Vagina (tissue), 2 donors: ENCODE results near the gene LRRC72. TPM values are rescaled to one million over a fixed set of nuclear protein-coding genes. Genes with fewer than 3 reads are reported as not detected.

Experiments
- DNase-seq, 2 donors: peaks; one replicate each; pipeline ENCODE4 v3.0.0-alpha.2; 2017; ENCODE audit errors: extremely low spot score in 2 of 2
- H3K27ac ChIP-seq: fragments of 200-600 bp; sonication (generic); one replicate; pipeline ENCODE4 v1.5.1; 2019
- H3K27me3 ChIP-seq: fragments of 200-600 bp; sonication (generic); one replicate; pipeline ENCODE4 v1.5.1; 2019
- H3K36me3 ChIP-seq, 2 donors: fragments of 200-600 bp; sonication (generic); one replicate each; pipeline ENCODE4 v1.5.1; 2017 to 2019
- H3K4me1 ChIP-seq: fragments of 200-600 bp; sonication (generic); one replicate; pipeline ENCODE4 v1.5.1; 2019
- H3K4me3 ChIP-seq, 2 donors: fragments of 200-600 bp; sonication (generic); 1 replicate in 1 of 2; 2 replicates in 1 of 2; pipeline ENCODE4 v1.5.1; 2016 to 2019
- H3K9me3 ChIP-seq: fragments of 200-600 bp; sonication (generic); one replicate; pipeline ENCODE4 v1.5.1; 2019
- CTCF ChIP-seq, 3 experiments: fragments of 450-650 bp in 2 of 3; fragments of 200-600 bp in 1 of 3; sonication (generic) in 1 of 3; IDR thresholded peaks; one replicate each; pipeline ENCODE4 v1.5.1; 2017 to 2019; ENCODE audit warnings: antibody characterized with exemption in 3 of 3, mild to moderate bottlenecking in 2 of 3, moderate library complexity in 2 of 3
- POLR2A ChIP-seq, 2 donors: fragments of 450-650 bp; IDR thresholded peaks; one replicate each; pipeline ENCODE4 v1.6.1; 2017; ENCODE audit warnings: antibody characterized with exemption in 2 of 2, mild to moderate bottlenecking in 2 of 2, moderate library complexity in 2 of 2
- POLR2AphosphoS5 ChIP-seq, 2 donors: sonication (generic); formaldehyde crosslinking; IDR thresholded peaks; one replicate each; pipeline ENCODE4 v1.9.0; 2017; ENCODE audit warnings: antibody characterized with exemption in 2 of 2, mild to moderate bottlenecking in 2 of 2, low read depth in 1 of 2; ENCODE audit not compliant: insufficient read depth in 1 of 2
- intact Hi-C: fragments of 100-400 bp; cut with DNase I; formaldehyde crosslinking; loops from one replicate; pipeline ENCODE4 v1.15.1; 2023
- total RNA-seq: library from RNA; depleted of rRNA; stranded (reverse); fragments of >200 nt; gene quantifications from one replicate; pipeline ENCODE4 v1.2.3, GENCODE V29; 2016

LRRC72 gene
- total RNA-seq, 1 donor from 2014 or later, result not detected

GRCh38 chr7:16603633-16604032, 77.0 kb downstream of the LRRC72 start:
- Histone ChIP-seq H3K36me3 (peaks cover 0 to 55% of the 10 kb centered on the region in 2 donors), H3K27me3 (no peaks in the 10 kb centered on the region), H3K9me3 (no peaks in the 10 kb centered on the region), H3K4me1 (no peaks in the 10 kb centered on the region), H3K27ac (no peak overlapping the region), H3K4me3 (no peak overlapping the region)
- no peak for DNase-seq
- intact Hi-C loops, result no loop called here
- TF ChIP-seq CTCF (IDR thresholded peaks at IDR 0.05) (no peak), POLR2A (IDR thresholded peaks at IDR 0.05) (no peak)

- TF ChIP-seq CTCF (IDR thresholded peaks at IDR 0.05) (no peak), POLR2AphosphoS5 (IDR thresholded peaks at IDR 0.05; ENCODE audit: insufficient read depth in 1 of 2, low read depth in 1 of 2) (no peak), POLR2A (IDR thresholded peaks at IDR 0.05) (no peak)
- Histone ChIP-seq H3K27me3 (no peaks in the 10 kb centered on the region), H3K4me1 (no peaks in the 10 kb centered on the region), H3K4me3 (no peak overlapping the region), H3K9me3 (no peaks in the 10 kb centered on the region), H3K27ac (no peak overlapping the region), H3K36me3 (peaks cover 0 to 59% of the 10 kb centered on the region in 2 donors)
- no peak for DNase-seq
- intact Hi-C loops, result no loop called here
Observed at GRCh38 chr7:16604054-16604453, 77.4 kb downstream of the LRRC72 start.

GRCh38 chr7:16606704-16607103, 80.1 kb downstream of the LRRC72 start:
- intact Hi-C loops, result no loop called here
- H3K4me3 ChIP-seq, result no peak overlapping the region
- no peaks in the 10 kb centered on the region for H3K27me3 ChIP-seq
- no peak overlapping the region for H3K27ac ChIP-seq
- H3K4me1 ChIP-seq, result no peaks in the 10 kb centered on the region
- TF ChIP-seq POLR2A (IDR thresholded peaks at IDR 0.05) (no peak), POLR2AphosphoS5 (IDR thresholded peaks at IDR 0.05; ENCODE audit: insufficient read depth in 1 of 2, low read depth in 1 of 2) (no peak), CTCF (IDR thresholded peaks at IDR 0.05) (no peak)
- no peak for DNase-seq
- no peaks in the 10 kb centered on the region for H3K9me3 ChIP-seq
- peaks cover 0 to 48% of the 10 kb centered on the region in 2 donors for H3K36me3 ChIP-seq

GRCh38 chr7:16609842-16610450, 83.3 kb downstream of the LRRC72 start:
- no peak for DNase-seq
- TF ChIP-seq POLR2A (IDR thresholded peaks at IDR 0.05) (no peak), POLR2AphosphoS5 (IDR thresholded peaks at IDR 0.05; ENCODE audit: insufficient read depth in 1 of 2, low read depth in 1 of 2) (no peak), CTCF (IDR thresholded peaks at IDR 0.05) (no peak)
- Histone ChIP-seq H3K9me3 (no peaks in the 10 kb centered on the region), H3K4me1 (no peaks in the 10 kb centered on the region), H3K27ac (no peak overlapping the region), H3K27me3 (no peaks in the 10 kb centered on the region), H3K36me3 (peaks cover 0 to 39% of the 10 kb centered on the region in 2 donors), H3K4me3 (no peak overlapping the region)
- intact Hi-C loops, result no loop called here

GRCh38 chr7:16611711-16612110, 85.1 kb downstream of the LRRC72 start:
- H3K9me3 ChIP-seq, result no peaks in the 10 kb centered on the region
- no peak for DNase-seq
- no peaks in the 10 kb centered on the region for H3K27me3 ChIP-seq
- TF ChIP-seq CTCF (IDR thresholded peaks at IDR 0.05) (no peak), POLR2AphosphoS5 (IDR thresholded peaks at IDR 0.05; ENCODE audit: insufficient read depth in 1 of 2, low read depth in 1 of 2) (no peak), POLR2A (IDR thresholded peaks at IDR 0.05) (no peak)
- no peak overlapping the region for H3K27ac ChIP-seq
- H3K36me3 ChIP-seq, result peaks cover 0 to 45% of the 10 kb centered on the region in 2 donors
- intact Hi-C loops, result no loop called here
- H3K4me1 ChIP-seq, result no peaks in the 10 kb centered on the region
- H3K4me3 ChIP-seq, result no peak overlapping the region
